Lower lobe of right lung (tissue), 2 donors: Measurements from ENCODE around the gene MCMBP. TPM values are rescaled to one million over a fixed set of nuclear protein-coding genes. Genes with fewer than 3 reads are reported as not detected.

Source experiments
- ATAC-seq, 2 donors: fragments of 200-7000 bp; cut with Tn5 transposase; one replicate each; pipeline ENCODE4 v1.9.1; 2020 to 2022; ENCODE audit warnings: mild to moderate bottlenecking in 2 of 2, moderate library complexity in 2 of 2
- DNase-seq: peaks from one replicate; pipeline ENCODE4 v3.0.0-alpha.2; 2020
- H3K27ac ChIP-seq: fragments of 200-600 bp; one replicate; pipeline ENCODE4 v1.8.0; 2022
- H3K27me3 ChIP-seq: fragments of 200-600 bp; one replicate; pipeline ENCODE4 v1.8.0; 2022; ENCODE audit warnings: low read depth
- H3K36me3 ChIP-seq: fragments of 200-600 bp; one replicate; pipeline ENCODE4 v1.8.0; 2022; ENCODE audit warnings: mild to moderate bottlenecking
- H3K4me1 ChIP-seq: fragments of 200-600 bp; one replicate; pipeline ENCODE4 v1.8.0; 2022
- H3K4me3 ChIP-seq: fragments of 200-600 bp; one replicate; pipeline ENCODE4 v1.8.0; 2022; ENCODE audit warnings: mild to moderate bottlenecking
- H3K9me3 ChIP-seq: fragments of 200-600 bp; one replicate; pipeline ENCODE4 v1.8.0; 2022
- intact Hi-C: fragments of 100-400 bp; cut with DNase I; formaldehyde crosslinking; loops from one replicate; pipeline ENCODE4 v1.11.0; 2022
- total RNA-seq: library from RNA; stranded (reverse); fragmentation: NEBNext Ultra II Directional; extraction: Animal tissue kit (Norgen Biotek cat#: 25700); gene quantifications from one replicate; pipeline ENCODE4 v1.2.1, GENCODE V29; 2021
- TF ChIP-seq, protein P1 (sequence below): fragments of 200-600 bp; IDR thresholded peaks from one replicate; pipeline ENCODE4 v1.8.0; 2022; ENCODE audit warnings: antibody characterized with exemption, mild to moderate bottlenecking
- donor health status: DM: no; HTN: yes; CAD: no; lungs with severe emphysema.

The MCMBP gene
- total RNA-seq, 1 donor from 2014 or later, result 52.1 TPM

DNA sequence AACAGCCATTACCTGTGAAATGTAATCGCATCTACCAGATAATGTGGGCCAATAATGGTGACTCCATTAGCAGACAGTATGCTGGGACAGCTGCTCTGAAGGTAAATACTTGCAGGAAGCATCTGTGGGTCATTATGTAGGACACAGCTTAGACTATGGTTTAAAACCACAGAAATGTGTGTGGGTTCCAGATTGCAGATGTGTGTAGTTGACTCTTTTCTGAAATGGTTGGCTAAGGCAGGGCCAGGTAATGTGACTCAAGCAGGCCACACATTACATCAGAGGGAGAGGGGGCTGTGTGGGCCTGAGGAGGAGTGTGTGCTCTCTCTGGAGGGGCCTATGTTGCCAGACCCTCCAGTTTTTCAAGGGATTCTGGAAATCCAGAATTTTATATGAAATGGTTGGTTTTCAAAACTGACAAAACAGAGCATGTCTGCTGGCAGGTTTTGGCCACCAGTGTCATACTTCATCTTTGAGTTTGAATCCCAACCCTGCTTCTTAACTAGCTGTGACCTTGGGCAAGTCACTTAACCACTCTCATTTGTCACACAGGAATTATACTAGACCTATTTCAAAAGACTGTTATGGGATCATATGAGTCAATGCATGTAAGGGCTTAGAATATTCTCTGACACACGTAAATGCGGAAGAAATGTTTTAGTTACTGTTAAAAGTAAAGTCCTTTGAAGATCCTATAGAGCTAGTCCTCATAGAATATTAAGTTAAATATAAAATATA, 64.5 kb downstream of the MCMBP start:
- no peaks in the 10 kb centered on the region for H3K9me3 ChIP-seq
- no peak for DNase-seq
- intact Hi-C loops, result no loop called here
- no peak for ATAC-seq
- H3K4me1 ChIP-seq, result no peaks in the 10 kb centered on the region
- H3K4me3 ChIP-seq, result no peak overlapping the region
- no peaks in the 10 kb centered on the region for H3K27me3 ChIP-seq
- peaks cover 23% of the 10 kb centered on the region for H3K36me3 ChIP-seq
- no peak overlapping the region for H3K27ac ChIP-seq
- TF ChIP-seq, protein P1, sequence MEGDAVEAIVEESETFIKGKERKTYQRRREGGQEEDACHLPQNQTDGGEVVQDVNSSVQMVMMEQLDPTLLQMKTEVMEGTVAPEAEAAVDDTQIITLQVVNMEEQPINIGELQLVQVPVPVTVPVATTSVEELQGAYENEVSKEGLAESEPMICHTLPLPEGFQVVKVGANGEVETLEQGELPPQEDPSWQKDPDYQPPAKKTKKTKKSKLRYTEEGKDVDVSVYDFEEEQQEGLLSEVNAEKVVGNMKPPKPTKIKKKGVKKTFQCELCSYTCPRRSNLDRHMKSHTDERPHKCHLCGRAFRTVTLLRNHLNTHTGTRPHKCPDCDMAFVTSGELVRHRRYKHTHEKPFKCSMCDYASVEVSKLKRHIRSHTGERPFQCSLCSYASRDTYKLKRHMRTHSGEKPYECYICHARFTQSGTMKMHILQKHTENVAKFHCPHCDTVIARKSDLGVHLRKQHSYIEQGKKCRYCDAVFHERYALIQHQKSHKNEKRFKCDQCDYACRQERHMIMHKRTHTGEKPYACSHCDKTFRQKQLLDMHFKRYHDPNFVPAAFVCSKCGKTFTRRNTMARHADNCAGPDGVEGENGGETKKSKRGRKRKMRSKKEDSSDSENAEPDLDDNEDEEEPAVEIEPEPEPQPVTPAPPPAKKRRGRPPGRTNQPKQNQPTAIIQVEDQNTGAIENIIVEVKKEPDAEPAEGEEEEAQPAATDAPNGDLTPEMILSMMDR, result no peak

DNA sequence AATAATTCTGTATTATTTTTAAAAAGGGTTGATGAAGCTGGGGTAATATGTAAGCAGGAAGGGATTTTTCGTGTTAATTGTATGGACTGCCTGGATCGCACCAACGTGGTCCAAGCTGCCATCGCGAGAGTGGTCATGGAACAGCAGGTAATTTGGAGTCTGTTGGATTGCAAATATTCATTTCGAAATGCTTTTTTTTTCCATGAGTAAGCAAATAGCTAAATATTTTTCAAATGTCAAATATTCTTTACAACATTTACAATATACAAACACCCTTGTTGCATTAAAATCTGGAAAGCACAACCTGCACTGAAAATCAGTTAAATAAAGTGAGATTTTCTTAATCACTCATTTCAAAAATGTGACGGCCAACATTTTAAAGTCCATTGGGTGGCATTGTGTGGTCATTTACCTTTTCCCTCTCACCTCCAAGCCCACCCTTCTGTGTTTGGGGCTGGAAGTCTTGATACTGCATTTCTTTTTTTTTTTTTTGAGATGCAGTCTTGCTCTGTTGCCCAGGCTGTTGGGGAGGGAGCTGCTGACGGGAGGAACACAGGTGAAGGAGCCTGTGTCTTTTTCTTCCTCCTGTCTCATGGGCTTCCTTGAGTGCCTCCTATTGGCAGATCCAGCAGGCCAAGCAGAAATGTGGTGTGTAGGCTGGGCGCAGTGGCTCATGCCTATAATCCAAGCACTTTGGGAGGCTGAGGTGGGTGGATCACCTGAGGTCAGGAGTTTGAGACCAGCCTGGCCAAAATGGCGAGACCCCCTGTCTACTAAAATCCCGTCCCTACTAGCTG, 66.1 kb downstream of the MCMBP start:
- intact Hi-C loops, result no loop called here
- TF ChIP-seq, protein P1, result no peak
- H3K27me3 ChIP-seq, result no peaks in the 10 kb centered on the region

DNA sequence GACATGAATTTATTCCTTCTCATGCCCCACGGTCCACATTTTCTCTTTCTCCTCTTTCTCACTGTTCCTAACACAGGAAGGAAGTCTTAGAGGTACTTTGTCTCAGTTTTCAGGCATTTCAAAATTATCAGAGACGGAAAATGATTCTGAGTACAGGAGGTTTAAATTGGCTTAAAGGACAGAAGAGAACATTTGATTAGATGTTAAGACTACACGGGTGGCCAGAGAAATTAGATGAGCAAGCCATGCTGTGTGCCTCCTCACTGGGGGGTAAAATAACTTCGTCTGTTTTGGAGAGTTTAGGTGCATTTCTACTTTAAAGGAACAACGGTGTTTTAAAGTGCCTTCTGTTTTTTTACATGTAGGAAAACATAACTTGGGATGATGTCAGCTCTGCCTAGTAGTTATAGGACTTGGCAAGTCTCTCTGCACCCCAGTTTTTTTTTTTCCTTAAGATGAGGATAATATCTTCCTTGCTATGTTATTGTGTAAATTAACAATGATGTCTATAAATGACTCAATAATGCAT, 66.9 kb downstream of the MCMBP start:
- Histone ChIP-seq H3K9me3 (no peaks in the 10 kb centered on the region), H3K27ac (no peak overlapping the region), H3K36me3 (peaks cover 23% of the 10 kb centered on the region), H3K4me3 (no peak overlapping the region), H3K27me3 (no peaks in the 10 kb centered on the region), H3K4me1 (no peaks in the 10 kb centered on the region)
- DNase-seq, result no peak
- TF ChIP-seq, protein P1, result no peak
- ATAC-seq, result no peak
- intact Hi-C loops, result no loop called here

More for the DNA sequence above, 66.1 kb downstream of the MCMBP start:
- Histone ChIP-seq H3K9me3 (no peaks in the 10 kb centered on the region), H3K4me1 (no peaks in the 10 kb centered on the region), H3K27ac (no peak overlapping the region), H3K4me3 (no peak overlapping the region), H3K36me3 (peaks cover 23% of the 10 kb centered on the region)
- ATAC-seq (no peak), DNase-seq (no peak)

DNA sequence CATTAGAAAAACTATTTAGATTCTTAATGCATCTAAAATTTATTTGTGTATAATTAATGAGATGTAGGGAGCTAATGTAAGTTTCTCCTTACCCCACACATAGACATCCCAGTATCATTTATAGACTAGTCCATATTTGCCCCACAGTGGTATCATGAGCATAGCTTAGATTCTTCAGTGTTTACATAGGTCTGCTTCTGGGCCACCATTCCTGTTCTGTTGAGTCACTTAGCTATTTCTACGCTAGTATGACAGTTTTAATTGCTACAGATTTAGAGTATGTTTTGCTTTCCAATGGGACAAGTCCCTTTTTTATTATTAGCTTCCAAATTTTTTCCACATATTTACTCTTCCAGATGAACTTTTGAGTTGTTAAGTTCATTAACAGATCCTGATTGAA, 69.4 kb downstream of the MCMBP start:
- TF ChIP-seq, protein P1, result no peak
- ATAC-seq (no peak), DNase-seq (no peak)
- no peaks in the 10 kb centered on the region for H3K4me1 ChIP-seq
- H3K27me3 ChIP-seq, result no peaks in the 10 kb centered on the region
- intact Hi-C loops, result no loop called here
- H3K4me3 ChIP-seq, result no peak overlapping the region
- peaks cover 23% of the 10 kb centered on the region for H3K36me3 ChIP-seq
- no peaks in the 10 kb centered on the region for H3K9me3 ChIP-seq
- H3K27ac ChIP-seq, result no peak overlapping the region

DNA sequence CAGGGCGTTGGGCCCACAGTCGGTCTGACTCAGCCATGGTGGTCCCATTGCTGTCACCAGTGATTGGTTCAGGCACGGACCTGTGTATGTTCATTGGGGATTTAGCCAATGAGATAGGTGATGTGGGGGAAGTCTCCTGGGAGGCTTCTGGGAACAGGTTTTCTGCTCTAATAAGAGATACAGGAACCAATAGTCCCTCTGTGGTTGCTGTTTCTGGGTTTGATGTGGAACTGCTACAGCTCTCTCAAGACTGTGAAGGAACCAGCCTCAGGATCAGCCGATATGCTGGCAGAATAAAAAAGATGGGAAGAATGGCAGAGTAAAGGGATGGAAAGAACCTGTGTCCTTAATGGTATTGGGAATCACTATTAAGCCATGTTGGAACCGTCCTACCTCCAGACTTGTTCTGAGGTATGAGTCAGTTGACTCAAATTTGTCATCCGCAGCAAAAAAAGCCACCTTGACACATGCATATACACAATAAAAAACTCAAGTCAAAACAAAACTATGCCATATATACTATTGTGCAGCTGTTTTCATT, 70.6 kb downstream of the MCMBP start:
- DNase-seq (no peak), ATAC-seq (no peak)
- Histone ChIP-seq H3K9me3 (no peaks in the 10 kb centered on the region), H3K27ac (no peak overlapping the region), H3K36me3 (peaks cover 28% of the 10 kb centered on the region), H3K27me3 (no peaks in the 10 kb centered on the region), H3K4me3 (no peak overlapping the region), H3K4me1 (no peaks in the 10 kb centered on the region)
- TF ChIP-seq, protein P1, result no peak
- intact Hi-C loops, result no loop called here
